GM15510 (cell line): ENCODE data around the gene SORCS2.

Experiments
- POLR2A ChIP-seq: IDR thresholded peaks from 3 replicates; pipeline ENCODE4 v1.6.1; 2011; ENCODE audit warnings: borderline replicate concordance; ENCODE audit not compliant: insufficient read length; ENCODE audit errors: extremely low read depth

SORCS2 gene

DNA sequence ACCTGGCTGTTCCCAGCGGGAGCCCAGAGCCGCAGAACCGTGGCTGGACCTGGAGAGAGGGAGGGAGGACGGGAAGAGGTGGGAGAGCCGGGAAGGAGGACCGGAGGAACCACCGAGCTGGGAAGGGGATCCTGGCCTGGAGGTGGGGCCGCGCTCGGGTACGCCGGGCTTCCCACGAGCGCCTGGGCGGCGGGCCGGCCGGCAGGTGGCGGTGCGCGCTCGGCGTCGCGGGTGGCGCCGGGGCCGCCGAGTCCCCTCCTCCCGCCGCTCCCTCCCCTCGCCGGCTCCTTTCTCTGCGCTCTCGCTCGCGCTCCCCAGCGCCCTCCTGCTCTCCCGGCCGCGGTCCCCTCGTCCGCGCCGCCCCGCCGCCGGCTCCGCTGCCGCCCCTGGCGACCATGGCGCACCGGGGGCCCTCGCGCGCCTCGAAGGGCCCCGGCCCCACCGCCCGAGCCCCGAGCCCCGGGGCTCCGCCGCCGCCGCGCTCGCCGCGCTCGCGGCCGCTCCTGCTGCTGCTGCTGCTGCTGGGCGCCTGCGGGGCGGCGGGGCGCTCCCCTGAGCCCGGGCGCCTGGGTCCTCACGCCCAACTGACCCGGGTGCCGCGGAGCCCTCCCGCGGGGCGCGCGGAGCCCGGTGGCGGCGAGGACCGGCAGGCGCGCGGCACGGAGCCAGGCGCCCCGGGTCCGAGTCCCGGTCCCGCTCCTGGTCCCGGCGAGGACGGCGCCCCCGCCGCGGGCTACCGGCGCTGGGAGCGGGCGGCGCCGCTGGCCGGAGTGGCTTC lies at the start of gene SORCS2:
SORCS2 (plus strand) TSS at position 287 of the 778 bp plus-strand sequence.
- no peak for TF ChIP-seq POLR2A

DNA sequence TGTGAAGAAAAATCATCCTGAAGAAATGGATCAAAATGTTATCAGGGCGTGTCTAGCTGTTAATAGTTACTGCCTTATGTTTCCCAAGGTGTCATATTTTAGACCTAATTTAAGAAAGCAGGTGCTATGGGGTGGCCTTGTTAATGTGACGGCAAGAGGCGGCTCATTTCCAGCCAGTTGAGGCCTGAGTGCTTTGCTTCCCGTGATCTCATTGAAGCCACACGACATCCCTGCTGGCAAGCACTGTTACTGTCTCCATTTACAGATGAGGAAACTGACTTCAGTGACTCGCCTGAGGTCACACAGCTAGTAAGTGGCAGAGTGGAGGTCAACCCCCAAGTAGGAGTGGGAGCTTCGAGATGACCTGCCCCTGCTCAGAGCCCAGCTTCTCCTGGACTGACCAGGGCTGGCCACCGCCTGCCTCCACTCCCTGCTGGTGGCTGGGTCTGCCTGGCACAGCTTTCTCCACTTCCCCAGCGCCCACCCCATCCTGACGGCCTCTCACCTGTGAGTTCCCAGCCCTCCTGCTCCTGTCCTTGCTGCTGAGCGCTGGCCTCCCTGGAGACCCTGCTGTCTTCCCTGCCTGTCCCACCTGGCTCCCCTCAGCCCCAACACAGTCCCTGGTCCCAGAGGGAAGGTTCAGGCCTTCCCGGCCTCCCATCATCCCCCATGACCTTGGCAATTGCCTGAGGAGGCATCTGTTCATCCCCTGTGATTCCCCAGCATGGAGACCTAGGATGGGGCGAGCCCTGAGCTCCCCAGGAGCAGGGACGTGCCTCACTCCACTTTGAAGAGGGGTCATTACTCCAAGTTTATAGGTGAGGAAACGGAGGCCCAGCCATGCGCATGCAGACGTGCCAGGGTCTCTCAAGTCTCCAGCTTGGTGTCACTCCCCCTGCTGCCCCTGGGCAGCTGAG lies 47.7 kb upstream of the SORCS2 start:
- no peak for TF ChIP-seq POLR2A

DNA sequence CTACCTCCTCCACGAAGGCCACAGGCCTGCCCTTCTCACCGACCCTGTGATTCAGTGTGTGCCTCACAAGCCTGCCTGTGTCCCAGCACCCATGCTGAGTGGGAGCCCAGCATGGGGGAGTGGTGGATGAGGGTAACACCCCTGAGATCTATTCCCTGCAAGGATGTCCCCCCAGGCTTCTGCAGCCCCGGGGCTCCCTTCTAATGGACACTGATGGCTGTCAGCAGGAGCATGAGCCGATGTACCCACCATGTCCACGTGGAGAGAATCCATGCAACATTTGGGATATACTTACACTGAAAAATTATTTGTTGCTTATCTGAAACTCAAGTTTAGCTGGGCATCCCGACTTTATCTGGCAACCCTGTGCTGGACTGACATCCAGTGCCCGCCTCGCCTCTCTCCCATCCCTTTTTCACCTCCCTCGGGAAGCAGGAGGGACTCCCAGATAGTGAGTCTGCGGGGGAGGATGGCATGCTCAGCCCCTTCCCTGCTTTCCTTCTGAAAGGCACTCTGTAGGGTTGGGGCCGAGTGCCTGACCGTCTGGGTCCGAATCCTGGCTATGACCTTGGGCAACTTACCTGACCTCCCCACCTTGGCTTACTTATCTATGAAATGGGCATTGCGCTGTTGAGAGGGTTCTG lies 46.9 kb upstream of the SORCS2 start:
- no peak for TF ChIP-seq POLR2A

DNA sequence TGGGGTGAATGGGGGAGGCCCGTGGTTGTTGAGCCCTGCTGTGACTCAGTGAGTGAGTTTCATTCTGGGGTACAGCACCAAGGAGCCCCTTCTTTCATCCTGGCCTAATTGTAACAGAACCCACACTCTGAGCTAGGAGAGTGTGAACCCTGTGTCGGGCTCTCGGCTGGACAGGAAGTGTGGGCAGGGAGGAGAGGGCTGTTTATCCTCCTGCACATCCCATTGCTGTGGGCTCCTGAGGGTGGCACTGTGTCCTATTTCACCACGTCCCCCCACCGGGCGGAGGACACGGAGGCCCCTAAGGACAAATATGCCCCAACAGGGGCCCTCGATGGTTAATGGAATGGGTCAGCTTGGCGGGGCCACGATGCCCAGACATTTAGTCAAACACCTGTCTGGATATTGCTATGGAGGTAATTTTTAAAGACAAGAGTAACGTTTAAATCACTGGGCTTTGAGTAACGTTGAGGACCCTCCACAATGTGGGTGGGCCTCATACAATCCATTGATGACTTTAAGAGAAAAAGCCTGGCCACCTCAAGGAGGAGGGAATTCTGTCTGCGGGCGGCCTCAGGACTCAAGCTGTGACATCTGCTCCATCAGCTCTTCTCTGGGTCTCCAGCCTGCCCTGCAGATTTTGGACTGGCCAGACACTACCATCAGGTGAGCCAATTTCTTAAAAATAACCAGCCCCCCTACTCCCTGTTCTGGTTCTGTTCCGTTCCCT lies 46.1 kb upstream of the SORCS2 start:
- no peak for TF ChIP-seq POLR2A

DNA sequence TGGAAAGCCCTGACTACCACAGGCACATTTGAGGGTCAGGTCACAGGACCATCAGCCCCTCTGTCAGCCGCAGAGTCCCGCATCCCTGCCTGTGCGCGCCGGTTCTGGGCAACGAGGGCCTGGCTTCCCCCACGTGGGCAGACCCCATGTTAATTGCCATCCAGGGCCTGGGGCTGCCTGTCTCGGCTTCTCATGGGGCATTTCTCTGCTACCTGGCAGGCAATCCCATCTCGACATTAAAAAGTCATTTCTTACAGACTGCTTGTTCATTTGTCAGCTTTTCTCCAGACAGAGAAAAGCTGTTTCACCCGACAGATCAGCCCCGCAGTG lies 45.6 kb upstream of the SORCS2 start:
- TF ChIP-seq POLR2A: no peak

DNA sequence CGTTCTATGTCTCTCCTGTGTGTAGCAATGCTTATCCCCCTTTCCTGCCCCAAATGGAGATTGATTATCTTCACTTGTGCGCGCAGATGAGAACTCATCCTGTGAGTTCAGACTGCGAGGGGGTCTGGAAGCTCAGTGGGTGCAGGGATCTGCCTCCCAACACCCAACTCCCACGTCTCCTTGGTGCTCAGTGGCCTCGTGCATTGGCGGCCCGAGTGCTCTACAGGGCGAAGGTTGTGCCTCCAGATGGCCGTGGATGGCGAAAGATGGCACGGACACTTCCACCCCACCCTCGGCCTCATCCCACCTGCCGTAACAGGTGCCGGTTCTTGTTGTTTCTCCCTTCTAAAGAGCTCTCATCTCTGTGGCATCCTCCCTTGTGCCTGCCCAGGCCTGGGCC lies 45.1 kb upstream of the SORCS2 start:
- no peak for TF ChIP-seq POLR2A

DNA sequence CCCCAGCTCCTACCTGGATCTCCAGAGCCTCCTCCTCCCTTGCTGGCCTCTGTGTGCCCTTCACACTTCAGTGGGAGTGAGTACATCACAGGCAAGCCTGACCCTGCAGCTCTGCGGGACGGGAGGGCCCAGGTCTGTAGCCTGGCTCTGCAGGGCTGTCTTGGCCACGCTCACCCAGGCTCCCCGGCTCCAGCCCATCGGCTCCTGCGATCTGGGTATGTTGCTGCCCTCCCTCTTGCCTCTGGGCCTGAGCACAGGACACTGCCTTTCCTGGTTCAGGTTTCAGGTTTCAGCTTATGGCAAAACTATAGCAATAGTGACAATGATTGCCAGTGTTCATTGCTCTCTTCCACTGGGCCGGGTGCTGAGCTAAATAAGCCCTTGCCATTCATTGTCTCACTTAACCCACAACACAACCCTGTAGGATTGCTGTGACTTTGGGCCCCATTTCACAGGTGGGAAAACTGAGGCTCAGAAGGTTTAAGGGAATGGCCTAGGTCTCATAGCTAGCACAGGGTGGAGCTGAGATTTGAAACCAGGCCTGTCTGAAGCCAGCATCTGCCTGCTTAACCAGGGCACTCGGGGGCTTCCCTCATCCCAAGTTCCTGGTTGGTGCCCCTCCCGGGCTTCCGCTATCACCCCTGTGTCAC lies 44.6 kb upstream of the SORCS2 start:
- TF ChIP-seq POLR2A: no peak

DNA sequence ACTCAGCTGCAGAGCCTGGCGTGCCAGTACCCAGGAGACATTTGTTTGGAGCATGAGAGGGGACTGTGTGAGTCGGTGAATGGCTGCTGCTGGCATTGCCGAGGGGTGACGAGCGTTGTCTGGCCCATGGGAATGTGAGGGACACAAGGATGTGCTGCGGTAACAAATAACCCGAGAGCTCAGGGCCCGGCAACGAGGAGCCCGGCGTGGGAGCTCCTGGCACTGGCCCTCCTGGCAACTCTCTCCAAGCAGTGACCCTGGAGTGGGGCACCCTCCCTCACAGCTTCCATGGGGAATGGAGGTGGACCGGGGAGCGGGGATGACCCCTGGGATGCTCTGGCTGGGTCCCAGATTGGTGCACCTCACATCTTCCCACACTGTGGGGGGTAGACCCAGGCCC lies 44.0 kb upstream of the SORCS2 start:
- TF ChIP-seq POLR2A: no peak

DNA sequence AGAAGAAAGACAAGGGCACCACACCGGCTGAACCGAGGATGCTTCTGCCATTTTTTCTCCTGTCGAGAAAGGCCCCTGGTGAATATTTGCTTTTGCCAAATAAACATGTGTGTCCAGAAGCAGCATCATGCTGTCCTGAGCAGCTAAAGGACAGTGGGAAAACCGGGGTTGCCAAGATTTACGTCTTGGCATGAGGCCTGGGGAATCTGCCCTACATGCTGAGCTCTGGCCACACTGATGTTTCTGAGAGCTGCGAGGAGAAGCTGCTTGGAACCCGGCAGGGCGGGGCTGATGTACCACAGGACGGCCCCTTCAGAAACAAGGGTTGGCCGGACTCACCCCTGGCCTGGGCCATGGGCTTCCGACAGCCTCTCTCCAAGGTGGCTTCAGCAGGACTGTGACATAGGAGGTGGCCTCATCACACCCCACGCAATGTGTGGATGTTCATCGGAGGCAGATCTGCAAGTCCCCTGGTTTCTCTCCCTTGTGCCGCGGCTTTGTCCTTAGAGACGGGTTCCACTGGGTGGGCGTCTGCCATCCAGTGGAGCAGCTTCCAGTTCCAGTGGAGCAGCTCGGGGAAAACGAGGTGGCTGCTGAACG lies 42.2 kb upstream of the SORCS2 start:
- TF ChIP-seq POLR2A: no peak

DNA sequence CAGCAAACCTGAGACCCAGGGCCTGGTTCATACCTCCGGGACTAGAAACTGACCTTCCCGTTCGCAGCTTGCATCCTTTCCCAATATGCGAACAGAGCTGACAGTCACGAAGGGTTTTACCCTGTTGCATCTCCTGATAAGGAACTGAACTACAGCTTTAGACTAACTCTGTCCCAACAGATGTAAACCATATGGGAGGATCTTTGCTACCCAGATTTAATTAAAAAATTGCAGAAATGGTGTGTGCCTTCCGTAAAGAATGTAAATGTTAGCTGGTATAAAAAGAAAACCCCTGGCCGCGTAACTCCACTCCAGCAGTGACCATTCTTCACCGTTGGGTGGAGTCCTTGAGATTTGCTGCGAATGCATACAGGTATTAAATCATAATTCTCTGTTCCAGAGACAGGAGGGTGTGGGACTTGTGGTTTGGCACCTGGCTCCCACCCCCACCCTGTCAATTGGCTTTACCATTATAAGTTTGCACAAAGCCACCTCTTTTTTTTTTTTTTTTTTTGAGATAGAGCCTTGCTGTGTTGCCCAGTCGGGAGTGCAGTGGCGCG lies 40.6 kb upstream of the SORCS2 start:
- TF ChIP-seq POLR2A: no peak

DNA sequence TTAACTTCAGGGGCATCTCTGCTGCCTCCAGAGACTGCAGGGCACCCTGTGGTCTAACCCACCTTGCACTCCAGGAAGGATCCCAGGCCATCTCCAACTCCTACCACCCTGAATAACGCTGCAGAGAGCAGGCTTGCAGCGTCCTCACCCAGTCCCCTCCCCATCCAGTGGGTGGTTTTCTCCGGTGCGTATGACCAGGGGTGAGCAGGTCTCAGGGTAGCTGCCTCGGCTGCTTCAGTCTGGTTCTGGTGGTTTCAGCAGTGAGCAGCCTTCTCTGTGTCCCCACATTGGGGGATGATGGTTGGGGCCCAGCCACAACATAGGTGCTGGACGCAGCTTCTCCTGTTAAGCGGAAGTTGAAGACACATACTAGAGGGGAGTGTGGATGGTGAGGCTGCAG lies 38.6 kb upstream of the SORCS2 start:
- TF ChIP-seq POLR2A: no peak

DNA sequence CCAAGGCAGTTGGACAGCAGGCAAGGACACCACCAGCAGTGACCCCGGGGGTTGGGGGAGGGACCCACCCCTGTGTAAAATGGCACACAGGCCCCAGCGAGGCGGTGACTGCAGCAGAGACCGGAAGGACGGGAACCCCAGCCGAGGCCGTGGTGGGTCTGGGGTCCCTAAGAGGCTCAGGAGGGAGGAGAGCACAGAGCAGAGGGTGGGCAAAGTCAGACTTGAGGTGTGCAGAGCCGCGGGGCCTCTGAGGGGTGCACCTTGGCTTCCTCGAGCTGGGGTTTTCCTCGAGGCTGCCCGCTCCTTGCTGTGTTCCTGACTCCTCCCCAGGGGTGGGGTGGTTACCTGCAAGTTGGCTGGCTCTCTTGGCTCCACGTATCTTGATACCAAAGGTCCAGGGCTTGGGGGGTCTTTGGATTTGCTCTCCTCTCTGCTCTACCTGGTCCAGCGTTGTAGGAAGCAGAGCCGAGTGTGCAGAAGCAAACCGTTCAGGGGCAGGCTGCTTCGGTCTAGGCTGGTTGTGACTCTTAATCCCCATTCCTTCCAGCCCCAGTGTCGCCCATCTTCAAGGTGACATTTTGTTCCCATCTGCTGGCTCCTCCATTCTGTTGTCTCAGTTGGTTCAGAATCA lies 37.9 kb upstream of the SORCS2 start:
- no peak for TF ChIP-seq POLR2A

DNA sequence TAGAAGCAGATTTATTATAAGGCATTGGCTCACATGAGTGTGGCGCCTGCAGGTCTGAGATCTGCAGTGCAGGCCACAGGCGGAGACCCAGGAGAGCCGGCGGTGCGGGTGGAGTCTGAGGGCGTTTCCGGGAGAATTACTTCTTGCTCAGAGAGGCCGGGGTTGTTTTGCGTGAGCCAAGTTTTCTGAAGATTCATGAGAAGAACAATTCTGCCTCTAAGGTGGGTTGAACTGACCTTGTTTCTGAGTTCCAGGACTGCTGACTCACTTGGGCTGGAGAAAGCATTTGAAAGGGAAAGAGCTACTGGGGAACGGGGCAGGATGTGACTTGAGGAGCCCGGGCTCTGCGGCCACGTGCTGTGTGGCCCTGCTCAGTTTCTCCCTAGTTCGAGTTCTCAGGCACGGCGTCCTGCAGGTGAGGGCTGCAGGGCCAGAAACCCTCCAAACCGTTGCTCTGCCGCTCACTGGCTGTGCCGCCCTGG lies 36.7 kb upstream of the SORCS2 start:
- TF ChIP-seq POLR2A: no peak
